ENCODE data around the gene TOR1AIP1.

Gene TOR1AIP1

GRCh38 chr1:179879797-179880196 lies 2.3 kb upstream of the TOR1AIP1 start:
- Histone ChIP-seq H3K27ac (ENCODE audit: low read depth, low read length) (no peak overlapping the region), H3K36me3 (ENCODE audit: control insufficient read depth in 1 of 2, insufficient read depth in 2 of 2, low read length in 2 of 2) (peaks cover 2% of the 10 kb centered on the region in 2 donors), H3K9me3 (ENCODE audit: control insufficient read depth in 1 of 2, low read length in 2 of 2) (no peaks in the 10 kb centered on the region), H3K27me3 (ENCODE audit: control insufficient read depth in 1 of 2, insufficient read depth in 2 of 2, low read length in 2 of 2) (no peaks in the 10 kb centered on the region), H3K9ac (ENCODE audit: low read depth in 1 of 2, low read length in 2 of 2) (no peak overlapping the region), H3K4me3 (ENCODE audit: low read depth in 1 of 2, low read length in 2 of 2) (no peak overlapping the region), H3K4me1 (ENCODE audit: control insufficient read depth in 1 of 2, insufficient read depth in 2 of 2, low read length in 2 of 2) (peaks cover 34 to 37% of the 10 kb centered on the region in 2 donors)

GRCh38 chr1:179881642-179882252 lies 338 bp upstream of the TOR1AIP1 start:
- H3K4me1 ChIP-seq (ENCODE audit: control insufficient read depth in 1 of 2, insufficient read depth in 2 of 2, low read length in 2 of 2): peaks cover 34 to 36% of the 10 kb centered on the region in 2 donors

GRCh38 chr1:179883040-179883744 lies 1.1 kb downstream of the TOR1AIP1 start:
- Histone ChIP-seq H3K36me3 (ENCODE audit: control insufficient read depth in 1 of 2, insufficient read depth in 2 of 2, low read length in 2 of 2) (peaks cover 4 to 12% of the 10 kb centered on the region in 2 donors), H3K4me1 (ENCODE audit: control insufficient read depth in 1 of 2, insufficient read depth in 2 of 2, low read length in 2 of 2) (peaks cover 28 to 30% of the 10 kb centered on the region in 2 donors), H3K9ac (ENCODE audit: low read depth in 1 of 2, low read length in 2 of 2) (peak overlapping the region; percentile 95 to 98), H3K9me3 (ENCODE audit: control insufficient read depth in 1 of 2, low read length in 2 of 2) (no peaks in the 10 kb centered on the region), H3K27ac (ENCODE audit: low read depth, low read length) (peak overlapping the region; percentile 100), H3K27me3 (ENCODE audit: control insufficient read depth in 1 of 2, insufficient read depth in 2 of 2, low read length in 2 of 2) (no peaks in the 10 kb centered on the region), H3K4me3 (ENCODE audit: low read depth in 1 of 2, low read length in 2 of 2) (peak overlapping the region; percentile 94 to 98)

More at GRCh38 chr1:179881642-179882252, 338 bp upstream of the TOR1AIP1 start:
- Histone ChIP-seq H3K9ac (ENCODE audit: low read depth in 1 of 2, low read length in 2 of 2) (peak overlapping the region; percentile 98 to 100), H3K4me3 (ENCODE audit: low read depth in 1 of 2, low read length in 2 of 2) (peak overlapping the region; percentile 94 to 98), H3K36me3 (ENCODE audit: control insufficient read depth in 1 of 2, insufficient read depth in 2 of 2, low read length in 2 of 2) (peaks cover 4 to 12% of the 10 kb centered on the region in 2 donors), H3K27ac (ENCODE audit: low read depth, low read length) (peak overlapping the region; percentile 100), H3K27me3 (ENCODE audit: control insufficient read depth in 1 of 2, insufficient read depth in 2 of 2, low read length in 2 of 2) (no peaks in the 10 kb centered on the region), H3K9me3 (ENCODE audit: control insufficient read depth in 1 of 2, low read length in 2 of 2) (no peaks in the 10 kb centered on the region)

- H3K4me1 ChIP-seq (ENCODE audit: control insufficient read depth in 1 of 2, insufficient read depth in 2 of 2, low read length in 2 of 2): peaks cover 26 to 28% of the 10 kb centered on the region in 2 donors
- no peaks in the 10 kb centered on the region for H3K27me3 ChIP-seq (ENCODE audit: control insufficient read depth in 1 of 2, insufficient read depth in 2 of 2, low read length in 2 of 2)
- no peaks in the 10 kb centered on the region for H3K9me3 ChIP-seq (ENCODE audit: control insufficient read depth in 1 of 2, low read length in 2 of 2)
- peak overlapping the region; percentile 95 to 98 for H3K9ac ChIP-seq (ENCODE audit: low read depth in 1 of 2, low read length in 2 of 2)
- peaks cover 4 to 12% of the 10 kb centered on the region in 2 donors for H3K36me3 ChIP-seq (ENCODE audit: control insufficient read depth in 1 of 2, insufficient read depth in 2 of 2, low read length in 2 of 2)
- H3K4me3 ChIP-seq (ENCODE audit: low read depth in 1 of 2, low read length in 2 of 2): peak overlapping the region; percentile 94 to 98
- H3K27ac ChIP-seq (ENCODE audit: low read depth, low read length): no peak overlapping the region
These were observed 1.7 kb downstream of the TOR1AIP1 start for GRCh38 chr1:179883745-179884138.

GRCh38 chr1:179888071-179888470 lies 6.0 kb downstream of the TOR1AIP1 start:
- Histone ChIP-seq H3K27me3 (ENCODE audit: control insufficient read depth in 1 of 2, insufficient read depth in 2 of 2, low read length in 2 of 2) (no peaks in the 10 kb centered on the region), H3K9me3 (ENCODE audit: control insufficient read depth in 1 of 2, low read length in 2 of 2) (no peaks in the 10 kb centered on the region), H3K4me3 (ENCODE audit: low read depth in 1 of 2, low read length in 2 of 2) (no peak overlapping the region), H3K9ac (ENCODE audit: low read depth in 1 of 2, low read length in 2 of 2) (no peak overlapping the region), H3K4me1 (ENCODE audit: control insufficient read depth in 1 of 2, insufficient read depth in 2 of 2, low read length in 2 of 2) (peaks cover 19 to 22% of the 10 kb centered on the region in 2 donors), H3K36me3 (ENCODE audit: control insufficient read depth in 1 of 2, insufficient read depth in 2 of 2, low read length in 2 of 2) (peaks cover 9 to 44% of the 10 kb centered on the region in 2 donors), H3K27ac (ENCODE audit: low read depth, low read length) (no peak overlapping the region)

- peaks cover 9 to 10% of the 10 kb centered on the region in 2 donors for H3K4me1 ChIP-seq (ENCODE audit: control insufficient read depth in 1 of 2, insufficient read depth in 2 of 2, low read length in 2 of 2)
- H3K36me3 ChIP-seq (ENCODE audit: control insufficient read depth in 1 of 2, insufficient read depth in 2 of 2, low read length in 2 of 2): peaks cover 9 to 54% of the 10 kb centered on the region in 2 donors
- H3K27me3 ChIP-seq (ENCODE audit: control insufficient read depth in 1 of 2, insufficient read depth in 2 of 2, low read length in 2 of 2): no peaks in the 10 kb centered on the region
- H3K9me3 ChIP-seq (ENCODE audit: control insufficient read depth in 1 of 2, low read length in 2 of 2): no peaks in the 10 kb centered on the region
- no peak overlapping the region for H3K27ac ChIP-seq (ENCODE audit: low read depth, low read length)
- H3K9ac ChIP-seq (ENCODE audit: low read depth in 1 of 2, low read length in 2 of 2): no peak overlapping the region
- no peak overlapping the region for H3K4me3 ChIP-seq (ENCODE audit: low read depth in 1 of 2, low read length in 2 of 2)
These were observed 7.5 kb downstream of the TOR1AIP1 start for GRCh38 chr1:179889589-179889988.

- Histone ChIP-seq H3K36me3 (ENCODE audit: control insufficient read depth in 1 of 2, insufficient read depth in 2 of 2, low read length in 2 of 2) (peaks cover 18 to 48% of the 10 kb centered on the region in 2 donors), H3K4me3 (ENCODE audit: low read depth in 1 of 2, low read length in 2 of 2) (no peak overlapping the region), H3K9me3 (ENCODE audit: control insufficient read depth in 1 of 2, low read length in 2 of 2) (no peaks in the 10 kb centered on the region), H3K27ac (ENCODE audit: low read depth, low read length) (no peak overlapping the region), H3K4me1 (ENCODE audit: control insufficient read depth in 1 of 2, insufficient read depth in 2 of 2, low read length in 2 of 2) (no peaks in the 10 kb centered on the region), H3K9ac (ENCODE audit: low read depth in 1 of 2, low read length in 2 of 2) (no peak overlapping the region), H3K27me3 (ENCODE audit: control insufficient read depth in 1 of 2, insufficient read depth in 2 of 2, low read length in 2 of 2) (no peaks in the 10 kb centered on the region)
These were observed 28.8 kb downstream of the TOR1AIP1 start for GRCh38 chr1:179910934-179911333.

GRCh38 chr1:179911812-179912211 lies 29.7 kb downstream of the TOR1AIP1 start:
- H3K27me3 ChIP-seq (ENCODE audit: control insufficient read depth in 1 of 2, insufficient read depth in 2 of 2, low read length in 2 of 2): no peaks in the 10 kb centered on the region
- H3K9me3 ChIP-seq (ENCODE audit: control insufficient read depth in 1 of 2, low read length in 2 of 2): no peaks in the 10 kb centered on the region
- H3K4me3 ChIP-seq (ENCODE audit: low read depth in 1 of 2, low read length in 2 of 2): no peak overlapping the region
- no peaks in the 10 kb centered on the region for H3K4me1 ChIP-seq (ENCODE audit: control insufficient read depth in 1 of 2, insufficient read depth in 2 of 2, low read length in 2 of 2)
- peaks cover 18 to 45% of the 10 kb centered on the region in 2 donors for H3K36me3 ChIP-seq (ENCODE audit: control insufficient read depth in 1 of 2, insufficient read depth in 2 of 2, low read length in 2 of 2)
- H3K9ac ChIP-seq (ENCODE audit: low read depth in 1 of 2, low read length in 2 of 2): no peak overlapping the region
- no peak overlapping the region for H3K27ac ChIP-seq (ENCODE audit: low read depth, low read length)

- no peak overlapping the region for H3K4me3 ChIP-seq (ENCODE audit: low read depth in 1 of 2, low read length in 2 of 2)
These were observed 35.7 kb downstream of the TOR1AIP1 start for GRCh38 chr1:179917601-179918429.

GRCh38 chr1:179921472-179921871 lies 39.4 kb downstream of the TOR1AIP1 start:
- H3K36me3 ChIP-seq (ENCODE audit: control insufficient read depth in 1 of 2, insufficient read depth in 2 of 2, low read length in 2 of 2): peaks cover 18 to 26% of the 10 kb centered on the region in 2 donors

More at GRCh38 chr1:179917601-179918429, 35.7 kb downstream of the TOR1AIP1 start:
- Histone ChIP-seq H3K4me1 (ENCODE audit: control insufficient read depth in 1 of 2, insufficient read depth in 2 of 2, low read length in 2 of 2) (no peaks in the 10 kb centered on the region), H3K27me3 (ENCODE audit: control insufficient read depth in 1 of 2, insufficient read depth in 2 of 2, low read length in 2 of 2) (no peaks in the 10 kb centered on the region), H3K9me3 (ENCODE audit: control insufficient read depth in 1 of 2, low read length in 2 of 2) (no peaks in the 10 kb centered on the region), H3K9ac (ENCODE audit: low read depth in 1 of 2, low read length in 2 of 2) (no peak overlapping the region), H3K36me3 (ENCODE audit: control insufficient read depth in 1 of 2, insufficient read depth in 2 of 2, low read length in 2 of 2) (peaks cover 22 to 48% of the 10 kb centered on the region in 2 donors), H3K27ac (ENCODE audit: low read depth, low read length) (no peak overlapping the region)

More at GRCh38 chr1:179921472-179921871, 39.4 kb downstream of the TOR1AIP1 start:
- Histone ChIP-seq H3K4me1 (ENCODE audit: control insufficient read depth in 1 of 2, insufficient read depth in 2 of 2, low read length in 2 of 2) (no peaks in the 10 kb centered on the region), H3K9me3 (ENCODE audit: control insufficient read depth in 1 of 2, low read length in 2 of 2) (no peaks in the 10 kb centered on the region), H3K27me3 (ENCODE audit: control insufficient read depth in 1 of 2, insufficient read depth in 2 of 2, low read length in 2 of 2) (no peaks in the 10 kb centered on the region), H3K4me3 (ENCODE audit: low read depth in 1 of 2, low read length in 2 of 2) (no peak overlapping the region), H3K9ac (ENCODE audit: low read depth in 1 of 2, low read length in 2 of 2) (no peak overlapping the region), H3K27ac (ENCODE audit: low read depth, low read length) (no peak overlapping the region)

All from duodenal mucosa (tissue), 2 donors.